Lower leg skin (tissue), 3 donors: Measurements from ENCODE around the gene DACT2.

Experiments used
- CTCF ChIP-seq, 3 donors: fragments of 450-650 bp; IDR thresholded peaks; one replicate each; pipeline ENCODE4 v1.5.1; 2016; ENCODE audit warnings: antibody characterized with exemption in 3 of 3, mild to moderate bottlenecking in 3 of 3, moderate library complexity in 2 of 3
- POLR2A ChIP-seq, 2 donors: fragments of 450-650 bp; IDR thresholded peaks; one replicate each; pipeline ENCODE4 v1.6.1; 2016 to 2017; ENCODE audit warnings: antibody characterized with exemption in 2 of 2, mild to moderate bottlenecking in 1 of 2, moderate library complexity in 1 of 2

- no peak for TF ChIP-seq CTCF (IDR thresholded peaks at IDR 0.05)
- TF ChIP-seq POLR2A (IDR thresholded peaks at IDR 0.05): no peak
Measured at GRCh38 chr6:168365422-168366165, 46.0 kb upstream of the DACT2 start.
